Measurements from ENCODE around the gene VPS33B.

DNA sequence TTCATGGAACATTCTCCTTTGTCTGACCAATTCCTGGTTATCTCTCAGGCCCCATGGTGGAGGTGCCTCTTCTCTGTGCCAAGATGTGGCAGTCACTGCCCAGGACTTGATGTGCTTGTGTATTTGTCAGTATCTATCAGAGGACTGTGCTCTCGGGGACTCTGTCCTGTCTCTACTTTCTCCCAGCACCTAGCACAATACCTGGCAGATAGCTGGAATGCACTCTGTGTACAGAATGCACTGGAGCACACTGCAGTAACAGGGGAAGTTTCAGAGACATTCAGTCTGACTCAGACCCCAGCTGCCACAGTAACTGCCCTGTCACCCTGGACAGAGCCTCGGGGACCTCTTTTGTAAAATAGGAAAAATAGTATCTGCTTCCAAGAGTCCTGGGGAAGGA, 43.1 kb upstream of the VPS33B start:
- TF ChIP-seq POLR2A (IDR thresholded peaks at IDR 0.05) (no peak), CTCF (IDR thresholded peaks at IDR 0.05) (no peak)

Measured in thyroid gland (tissue), 4 donors.